ENCODE measurements around the gene CHD5.

The CHD5 gene

DNA sequence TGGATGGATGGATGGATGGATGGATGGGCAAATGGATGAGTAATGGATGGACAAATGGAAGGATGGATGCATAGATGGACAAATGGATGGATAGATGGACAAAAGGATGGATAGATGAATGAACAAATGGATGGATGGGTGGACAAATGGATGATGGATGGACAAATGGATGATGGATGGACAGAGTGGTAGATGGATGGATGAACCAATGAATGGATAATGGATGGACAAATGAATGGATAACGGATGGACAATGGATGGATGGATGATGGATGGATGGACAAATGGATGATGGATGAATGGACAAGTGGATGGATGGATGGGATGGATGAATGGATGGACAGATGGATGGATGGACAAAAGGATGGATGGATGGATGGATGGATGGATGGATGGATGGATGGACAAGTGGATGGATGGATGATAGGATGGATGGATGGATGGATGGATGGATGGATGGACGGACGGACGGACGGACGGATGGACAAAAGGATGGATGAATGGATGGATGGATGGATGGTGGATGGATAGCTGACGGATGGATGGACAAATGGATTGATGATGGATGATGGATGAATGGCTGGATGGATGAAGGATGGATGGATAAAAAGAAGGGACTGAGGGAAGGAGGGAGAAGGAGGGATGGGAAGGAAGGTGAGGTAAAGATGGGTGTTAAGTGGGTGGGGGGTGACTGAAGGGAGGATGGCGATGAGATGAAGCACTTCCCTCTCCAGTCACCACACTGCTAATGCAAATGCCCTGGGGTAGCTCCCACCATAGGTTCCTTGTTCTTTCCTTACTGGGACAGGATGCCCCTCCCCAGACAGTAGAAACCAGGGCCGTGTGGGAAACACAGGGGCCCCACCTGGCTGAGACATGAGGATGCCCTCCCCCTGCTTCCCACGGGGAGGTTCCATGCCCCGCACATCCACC lies 29.8 kb downstream of the CHD5 start:
- H3K27ac ChIP-seq = no peak overlapping the region
- TF ChIP-seq, protein P1, sequence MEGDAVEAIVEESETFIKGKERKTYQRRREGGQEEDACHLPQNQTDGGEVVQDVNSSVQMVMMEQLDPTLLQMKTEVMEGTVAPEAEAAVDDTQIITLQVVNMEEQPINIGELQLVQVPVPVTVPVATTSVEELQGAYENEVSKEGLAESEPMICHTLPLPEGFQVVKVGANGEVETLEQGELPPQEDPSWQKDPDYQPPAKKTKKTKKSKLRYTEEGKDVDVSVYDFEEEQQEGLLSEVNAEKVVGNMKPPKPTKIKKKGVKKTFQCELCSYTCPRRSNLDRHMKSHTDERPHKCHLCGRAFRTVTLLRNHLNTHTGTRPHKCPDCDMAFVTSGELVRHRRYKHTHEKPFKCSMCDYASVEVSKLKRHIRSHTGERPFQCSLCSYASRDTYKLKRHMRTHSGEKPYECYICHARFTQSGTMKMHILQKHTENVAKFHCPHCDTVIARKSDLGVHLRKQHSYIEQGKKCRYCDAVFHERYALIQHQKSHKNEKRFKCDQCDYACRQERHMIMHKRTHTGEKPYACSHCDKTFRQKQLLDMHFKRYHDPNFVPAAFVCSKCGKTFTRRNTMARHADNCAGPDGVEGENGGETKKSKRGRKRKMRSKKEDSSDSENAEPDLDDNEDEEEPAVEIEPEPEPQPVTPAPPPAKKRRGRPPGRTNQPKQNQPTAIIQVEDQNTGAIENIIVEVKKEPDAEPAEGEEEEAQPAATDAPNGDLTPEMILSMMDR (IDR thresholded peaks at IDR 0.05) = no peak
- no peak for TF ChIP-seq ZFX (IDR thresholded peaks at IDR 0.05; ENCODE audit: borderline replicate concordance)

DNA sequence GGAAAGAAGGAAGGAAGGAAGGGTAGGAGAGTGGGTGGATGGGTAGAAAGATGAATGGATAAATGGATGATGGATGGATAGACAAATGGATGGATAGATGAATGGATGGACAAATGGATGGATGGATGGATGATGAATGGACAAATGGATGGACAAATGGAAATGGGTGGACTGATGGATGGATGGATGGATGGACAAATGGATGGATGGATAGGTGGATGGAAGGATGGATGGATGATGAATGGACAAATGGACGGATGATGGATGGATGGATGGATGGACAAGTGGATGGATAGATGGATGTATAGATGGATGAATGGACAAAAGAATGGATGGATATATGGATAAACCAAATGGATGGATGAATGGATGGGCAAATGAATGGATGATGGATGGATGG lies 30.5 kb downstream of the CHD5 start:
- no peak for TF ChIP-seq ZFX (IDR thresholded peaks at IDR 0.05; ENCODE audit: borderline replicate concordance)
- TF ChIP-seq, protein P1 (IDR thresholded peaks at IDR 0.05) = no peak
- H3K27ac ChIP-seq = no peak overlapping the region

DNA sequence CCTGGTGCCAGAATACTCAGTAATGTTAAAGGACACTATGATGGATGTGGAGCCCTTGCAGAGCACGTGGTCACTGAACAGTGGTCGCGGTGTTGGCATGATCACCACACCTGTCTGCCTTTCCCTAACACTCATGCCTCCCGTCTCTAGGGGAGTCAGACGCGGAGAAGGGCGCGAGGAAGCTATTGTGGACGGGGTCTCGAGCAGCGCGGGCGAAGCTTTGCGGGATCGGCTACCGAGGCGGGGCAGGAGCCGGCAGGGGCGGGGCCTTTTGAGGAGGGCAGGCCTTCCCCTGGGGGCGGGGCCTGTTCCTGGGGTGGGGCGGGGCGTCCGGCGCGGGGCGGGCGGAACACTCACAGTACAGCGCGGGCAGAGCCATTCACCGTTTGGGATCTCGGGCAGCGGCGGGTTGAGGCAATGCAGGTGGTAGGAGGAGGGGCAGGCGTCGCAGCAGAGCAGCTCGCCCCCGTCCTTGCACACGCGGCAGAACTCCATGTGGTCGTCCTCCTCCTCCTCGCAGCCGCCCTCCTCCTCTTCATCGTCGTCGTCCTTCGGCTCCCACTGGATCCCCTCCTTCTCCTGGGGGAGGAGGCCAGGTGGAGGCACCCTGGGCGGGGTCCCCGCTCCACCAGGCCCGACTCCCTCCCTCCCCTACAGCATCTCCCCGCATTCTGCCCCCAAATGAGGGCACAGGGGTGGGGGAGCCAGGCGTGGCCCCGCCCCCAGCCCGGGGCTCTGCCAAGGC lies 31.5 kb downstream of the CHD5 start:
- TF ChIP-seq ZFX (IDR thresholded peaks at IDR 0.05; ENCODE audit: borderline replicate concordance) = no peak
- TF ChIP-seq, protein P1 (IDR thresholded peaks at IDR 0.05) = no peak
- no peak overlapping the region for H3K27ac ChIP-seq

DNA sequence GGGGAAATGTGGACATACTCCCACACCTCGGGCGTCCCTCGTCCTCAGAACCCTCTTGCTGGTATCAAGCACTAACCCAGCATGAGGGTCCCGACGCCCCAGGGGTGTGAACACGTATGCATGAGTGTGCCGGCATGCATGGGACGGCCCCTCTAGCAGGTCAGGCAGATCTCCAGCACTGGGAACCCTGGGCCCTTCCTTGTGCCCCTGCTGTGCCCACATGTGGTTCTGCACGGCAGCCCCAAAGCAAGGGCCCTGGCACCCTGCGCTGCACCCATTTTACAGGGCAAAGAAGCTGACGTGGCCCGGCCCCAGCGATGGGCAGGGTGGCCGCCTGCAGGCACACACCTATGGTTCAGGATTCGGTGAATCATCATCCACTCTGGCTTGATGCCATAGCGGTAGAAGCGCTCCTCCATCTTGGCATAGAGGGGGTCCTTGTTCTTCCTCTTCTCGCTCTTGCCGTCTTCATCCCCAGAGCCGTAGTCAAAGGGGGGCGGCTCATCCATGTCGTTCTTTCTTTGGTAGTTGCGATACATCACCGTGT lies 34.2 kb downstream of the CHD5 start:
- no peak overlapping the region for H3K27ac ChIP-seq
- TF ChIP-seq, protein P1 (IDR thresholded peaks at IDR 0.05) = no peak
- no peak for TF ChIP-seq ZFX (IDR thresholded peaks at IDR 0.05; ENCODE audit: borderline replicate concordance)

DNA sequence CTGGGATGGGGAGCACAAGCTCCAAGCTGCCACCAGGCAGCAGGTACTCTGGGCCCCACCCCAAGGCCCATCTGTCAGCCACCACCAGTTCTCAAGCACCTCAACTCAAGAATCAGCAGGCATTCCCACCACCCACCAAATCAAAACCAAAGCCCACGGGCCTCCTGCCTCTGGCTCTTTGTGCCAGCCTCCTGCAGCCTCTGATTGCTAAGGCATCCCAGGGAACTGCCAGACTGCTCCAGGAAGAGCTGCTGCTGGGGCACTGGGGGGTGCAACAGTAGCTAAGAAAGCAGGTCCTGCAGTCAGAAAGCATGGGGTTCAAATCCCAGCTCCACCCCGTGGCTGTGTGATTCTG lies 34.7 kb downstream of the CHD5 start:
- no peak overlapping the region for H3K27ac ChIP-seq
- TF ChIP-seq, protein P1 (IDR thresholded peaks at IDR 0.05) = no peak
- no peak for TF ChIP-seq ZFX (IDR thresholded peaks at IDR 0.05; ENCODE audit: borderline replicate concordance)

DNA sequence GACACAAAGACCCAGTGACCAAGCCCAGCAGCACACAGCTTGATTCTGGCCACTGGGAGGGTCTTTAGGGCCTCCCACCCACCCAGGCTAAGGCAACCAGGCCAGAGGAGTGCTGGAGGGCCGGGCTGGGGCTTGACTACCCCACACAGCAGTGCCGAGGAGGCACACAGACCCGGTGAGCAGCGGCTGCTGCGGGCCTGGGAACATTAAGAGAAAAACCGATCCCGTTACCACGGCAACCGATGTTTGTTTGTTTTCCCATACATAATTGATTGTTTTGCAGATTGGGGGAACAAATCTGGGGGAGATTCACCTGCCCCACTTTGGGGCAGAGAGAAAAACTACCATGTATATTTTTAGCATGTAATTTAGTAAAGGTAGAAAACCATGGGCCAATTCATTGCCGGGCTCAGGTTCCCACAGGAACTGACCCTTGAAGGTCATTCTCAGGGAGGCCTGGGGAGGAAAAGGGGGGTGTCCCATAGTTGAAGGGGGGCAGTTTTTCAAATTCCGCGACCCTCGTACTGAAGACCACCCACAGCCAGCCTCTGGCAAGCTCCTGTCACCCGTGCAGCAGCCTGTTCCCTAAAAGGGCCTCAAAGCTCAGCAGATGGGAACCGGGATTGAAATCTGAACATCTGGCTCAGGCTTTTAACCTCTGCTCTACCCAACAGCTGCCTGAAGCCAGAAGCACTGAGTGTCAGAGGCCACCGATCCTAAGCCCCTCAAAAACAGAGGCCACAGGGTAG lies 35.3 kb downstream of the CHD5 start:
- H3K27ac ChIP-seq = no peak overlapping the region
- no peak for TF ChIP-seq ZFX (IDR thresholded peaks at IDR 0.05; ENCODE audit: borderline replicate concordance)
- TF ChIP-seq, protein P1 (IDR thresholded peaks at IDR 0.05) = no peak
